Measurements from ENCODE around the gene PPP1R2C. TPM values are rescaled to one million over a fixed set of nuclear protein-coding genes. Genes with fewer than 3 reads are reported as not detected.

The PPP1R2C gene
- total and polyA plus RNA-seq, 2 of the 8 experiments (the other 6 are each of a cell fraction or from before 2014, with no cell fraction given): not detected

GRCh38 chrX:42809569-42809968 is 31.6 kb upstream of the PPP1R2C start:
- H3K9ac ChIP-seq (replicated peaks in 1 of 4; ENCODE audit: extremely low read depth in 1 of 4, low read depth in 3 of 4, low read length in 3 of 4): no peak overlapping the region
- 100% methylated on average over 2 of the region's 2 CpGs; no CpG with 5 or more reads in 1 of the 2 experiments for WGBS, 2 experiments (ENCODE audit: extremely low coverage in 1 of 2, insufficient coverage in 1 of 2, insufficient read length in 1 of 2, insufficient replicate concordance in 2 of 2, low coverage in 1 of 2, low lambda C conversion rate in 2 of 2, missing lambda C conversion rate in 1 of 2)
- no peak overlapping the region for H4K8ac ChIP-seq (ENCODE audit: extremely low read depth, insufficient read depth, low read length)
- H3K56ac ChIP-seq (replicated peaks; ENCODE audit: insufficient read length, low read depth, low read length): no peak overlapping the region
- H3K23ac ChIP-seq (ENCODE audit: insufficient read length): no peak overlapping the region
- no peaks in the 10 kb centered on the region for H3K23me2 ChIP-seq (ENCODE audit: low read depth, low read length)
- H2BK12ac ChIP-seq (ENCODE audit: low read depth, low read length): no peak overlapping the region
- H3K9me3 ChIP-seq (ENCODE audit: insufficient read depth in 2 of 2, low read depth in 1 of 2, low read length in 1 of 2): no peaks in the 10 kb centered on the region
- peak overlapping the region; percentile 54 for H2BK120ac ChIP-seq (replicated peaks; ENCODE audit: low read depth, low read length)
- no peak overlapping the region for H4K91ac ChIP-seq (replicated peaks; ENCODE audit: insufficient read length, low read length)
- H3K18ac ChIP-seq (ENCODE audit: extremely low read depth, low read length): no peak overlapping the region
- peaks cover 0 to 6% (median 2%) of the 10 kb centered on the region in 4 experiments; a peak in 2 of 7 replicates for H3K4me1 ChIP-seq (replicated peaks in 1 of 4; ENCODE audit: control insufficient read depth in 3 of 4, insufficient read depth in 4 of 4, low read length in 3 of 4)
- H2BK15ac ChIP-seq (ENCODE audit: low read length): no peak overlapping the region
- no peak overlapping the region for H2BK5ac ChIP-seq (ENCODE audit: low read depth, low read length)
- DNase-seq (ENCODE audit: low read depth in 1 of 2, low spot score in 2 of 2) (no peak), FAIRE-seq (no peak)
- H3K14ac ChIP-seq (ENCODE audit: insufficient read length): no peak overlapping the region
- H3K79me2 ChIP-seq (ENCODE audit: control insufficient read depth in 1 of 2, insufficient read depth in 2 of 2, low read length in 2 of 2): no peaks in the 10 kb centered on the region
- H3K4me3 ChIP-seq (ENCODE audit: extremely low read depth in 1 of 4, insufficient read depth in 2 of 4, low read depth in 3 of 4, low read length in 4 of 4): no peak overlapping the region
- H2AK5ac ChIP-seq (ENCODE audit: low read depth, low read length): no peak overlapping the region
- no peaks in the 10 kb centered on the region for H3K36me3 ChIP-seq (ENCODE audit: control insufficient read depth in 2 of 4, insufficient read depth in 4 of 4, low read length in 3 of 4)
- ChIA-PET CTCF (ENCODE audit: partially characterized antibody) (no interaction called here), POLR2A (ENCODE audit: partially characterized antibody) (no interaction called here)
- no peaks in the 10 kb centered on the region for H4K20me1 ChIP-seq (replicated peaks in 1 of 2; ENCODE audit: control insufficient read depth in 1 of 2, insufficient read depth in 2 of 2, low read length in 2 of 2)
- H3K27me3 ChIP-seq (replicated peaks in 1 of 4; ENCODE audit: control insufficient read depth in 3 of 4, extremely low read depth in 1 of 4, insufficient read depth in 3 of 4, low read length in 3 of 4): no peaks in the 10 kb centered on the region
- 0 out of 2 replicates have a peak overlapping the region, but pooled peaks have one; percentile 61 for H2BK20ac ChIP-seq (ENCODE audit: low read length)
- H3K79me1 ChIP-seq (ENCODE audit: low read depth, low read length): no peaks in the 10 kb centered on the region
- no peak overlapping the region for H3K27ac ChIP-seq (ENCODE audit: low read depth, low read length)
- H4K5ac ChIP-seq (ENCODE audit: insufficient read length, low read depth, low read length): no peak overlapping the region
- peak overlapping the region; percentile 23 for H3K4ac ChIP-seq (replicated peaks; ENCODE audit: insufficient read length, low read depth, low read length)
- no peak overlapping the region for H3K4me2 ChIP-seq (ENCODE audit: insufficient read depth in 1 of 2, low read depth in 2 of 2, low read length in 2 of 2)
- no peak overlapping the region for H2AFZ ChIP-seq (ENCODE audit: low read length)
- TF ChIP-seq HDAC2 (IDR thresholded peaks at IDR 0.05; ENCODE audit: borderline replicate concordance in 1 of 2, low read depth in 2 of 2, low read length in 2 of 2) (no peak), ASH2L (IDR thresholded peaks at IDR 0.05; ENCODE audit: low read length) (no peak), GTF2F1 (IDR thresholded peaks at IDR 0.05; ENCODE audit: borderline replicate concordance, low read depth, low read length) (no peak), MAX (IDR thresholded peaks at IDR 0.05) (no peak), SP4 (IDR thresholded peaks at IDR 0.05; ENCODE audit: low read length) (no peak), SP1 (IDR thresholded peaks at IDR 0.05; ENCODE audit: low read depth, low read length) (no peak), TEAD4 (IDR thresholded peaks at IDR 0.05; ENCODE audit: low read depth, low read length) (no peak), JUN (IDR thresholded peaks at IDR 0.05; ENCODE audit: low read depth, low read length) (no peak), TAF1 (IDR thresholded peaks at IDR 0.05; ENCODE audit: low read depth, low read length) (no peak), EZH2 (IDR thresholded peaks at IDR 0.05; ENCODE audit: low read depth, low read length, severe bottlenecking) (no peak), RXRA (IDR thresholded peaks at IDR 0.05; ENCODE audit: insufficient read depth, low read depth, low read length) (no peak), EP300 (IDR thresholded peaks at IDR 0.05; ENCODE audit: borderline replicate concordance in 1 of 2, low read depth in 2 of 2, low read length in 2 of 2) (no peak), TCF12 (IDR thresholded peaks at IDR 0.05; ENCODE audit: low read depth, low read length) (no peak)
